GM18909 (cell line): Measurements from ENCODE around the gene ELMOD3.
"Not testable (repeated sequence)": the region's sequence is repeated elsewhere in the genome, so short reads cannot be mapped to it uniquely, and the experiment has no call there.

Experiments
- ATAC-seq: cut with Tn5 transposase; IDR thresholded peaks from one replicate; pipeline ENCODE4 v1.9.1; 2021; ENCODE audit warnings: mild to moderate bottlenecking; ENCODE audit not compliant: unreplicated experiment, poor library complexity

ELMOD3 gene

DNA sequence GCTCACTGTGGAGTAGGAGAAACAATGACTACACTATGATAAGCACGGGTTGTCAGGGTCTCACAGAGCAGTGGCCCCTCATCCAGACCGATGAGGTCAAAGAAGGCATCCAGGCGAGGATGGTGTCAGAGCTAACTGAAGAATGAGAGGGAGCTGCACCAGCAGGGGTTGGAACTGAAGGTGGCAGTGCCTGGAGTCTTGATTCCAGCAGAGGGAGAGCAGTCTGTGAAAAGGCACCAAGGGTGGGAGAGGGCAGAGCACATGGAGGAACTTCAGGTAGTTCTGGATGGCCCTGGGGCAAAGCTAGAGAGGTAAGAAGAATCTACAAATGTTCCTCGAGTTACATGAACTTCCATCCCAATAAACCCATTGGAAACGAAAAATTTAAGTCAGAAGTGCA is 12.6 kb downstream of the ELMOD3 start:
- no peak for ATAC-seq

- no peak for ATAC-seq
Observed at GRCh38 chr2:85368921-85369320, 14.4 kb downstream of the ELMOD3 start.

DNA sequence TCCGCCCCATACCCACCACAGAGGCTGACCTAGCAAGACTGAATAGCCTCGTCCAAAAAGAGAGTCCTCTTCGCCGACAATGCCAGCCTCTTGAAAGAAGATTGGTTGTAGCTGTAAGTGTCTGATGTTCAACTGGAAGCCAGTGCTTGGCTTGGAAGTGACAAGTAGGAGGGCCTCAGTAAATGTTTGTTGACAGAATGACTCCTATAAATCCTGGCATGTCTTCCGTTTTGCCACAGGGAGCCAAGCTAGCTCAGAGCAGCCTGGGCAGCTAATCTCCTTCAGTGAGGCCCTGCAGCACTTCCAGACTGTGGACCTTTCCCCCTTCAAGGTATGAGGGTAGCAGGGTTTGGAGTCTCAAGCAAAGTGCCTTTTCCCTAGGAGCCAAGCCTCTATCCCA is 14.9 kb downstream of the ELMOD3 start:
- ATAC-seq = no peak

DNA sequence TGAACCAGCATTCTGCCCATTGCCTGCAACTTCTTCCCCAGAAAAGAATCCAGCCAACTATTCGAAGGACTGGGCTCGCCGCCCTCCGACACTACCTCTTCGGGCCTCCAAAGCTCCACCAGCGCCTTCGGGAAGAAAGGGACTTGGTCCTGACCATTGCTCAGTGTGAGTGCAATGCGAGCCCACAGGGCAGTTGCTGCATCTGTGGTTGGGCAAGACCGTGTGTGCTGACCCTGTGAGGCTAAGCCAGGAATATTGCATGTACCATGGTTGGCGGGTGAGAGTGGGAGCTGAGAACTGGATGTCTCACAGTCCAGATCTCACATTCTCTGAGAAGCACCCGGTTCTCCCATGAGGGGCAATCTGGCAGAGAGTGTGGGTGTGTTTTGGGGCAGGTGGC is 16.5 kb downstream of the ELMOD3 start:
- no peak for ATAC-seq

GRCh38 chr2:85376291-85377065 is 21.9 kb downstream of the ELMOD3 start:
- ATAC-seq = no peak

- no peak for ATAC-seq
Observed at GRCh38 chr2:85377083-85377482, 22.5 kb downstream of the ELMOD3 start.

- no peak for ATAC-seq
Observed at GRCh38 chr2:85378257-85378656, 23.7 kb downstream of the ELMOD3 start.

GRCh38 chr2:85380048-85380447 is 25.5 kb downstream of the ELMOD3 start:
- no peak for ATAC-seq

DNA sequence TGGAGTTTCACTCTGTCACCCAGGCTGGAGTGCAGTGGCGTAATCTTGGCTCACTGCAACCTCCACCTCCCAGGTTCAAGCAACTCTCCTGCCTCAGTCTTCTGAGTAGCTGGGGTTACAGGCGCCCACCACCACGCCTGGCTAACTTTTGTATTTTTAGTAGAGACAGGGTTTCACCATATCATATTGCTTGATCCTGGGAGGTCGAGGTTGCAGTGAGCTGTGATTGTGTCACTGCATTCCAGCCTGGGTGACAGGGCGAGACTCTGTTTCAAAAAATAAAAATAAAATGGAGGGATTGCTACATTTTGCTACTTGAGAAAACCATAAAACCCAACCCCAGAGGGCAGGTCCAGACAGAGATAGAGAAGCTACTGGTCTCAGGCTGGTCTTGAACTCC is 28.6 kb downstream of the ELMOD3 start:
- not testable (repeated sequence) for ATAC-seq

DNA sequence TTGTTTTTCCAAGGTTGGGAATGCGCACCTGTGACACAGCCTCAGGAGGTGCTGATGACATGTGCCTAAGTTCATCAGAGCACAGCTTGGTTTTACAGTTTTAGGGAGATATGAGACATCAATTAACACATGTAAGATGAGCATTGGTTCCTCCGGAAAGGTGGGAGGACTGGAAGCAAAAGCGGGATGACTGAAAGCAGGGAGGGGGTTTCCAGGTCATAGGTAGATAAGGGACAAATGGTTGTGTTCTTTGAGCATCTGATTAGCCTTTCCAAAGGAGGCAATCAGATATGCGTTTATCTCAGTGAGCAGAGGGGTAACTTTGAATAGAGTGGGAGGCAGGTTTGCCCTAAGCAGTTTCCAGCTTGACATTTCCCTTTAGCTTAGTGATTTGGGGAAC is 29.3 kb downstream of the ELMOD3 start:
- ATAC-seq = no peak

GRCh38 chr2:85385746-85386145 is 31.2 kb downstream of the ELMOD3 start:
- no peak for ATAC-seq

DNA sequence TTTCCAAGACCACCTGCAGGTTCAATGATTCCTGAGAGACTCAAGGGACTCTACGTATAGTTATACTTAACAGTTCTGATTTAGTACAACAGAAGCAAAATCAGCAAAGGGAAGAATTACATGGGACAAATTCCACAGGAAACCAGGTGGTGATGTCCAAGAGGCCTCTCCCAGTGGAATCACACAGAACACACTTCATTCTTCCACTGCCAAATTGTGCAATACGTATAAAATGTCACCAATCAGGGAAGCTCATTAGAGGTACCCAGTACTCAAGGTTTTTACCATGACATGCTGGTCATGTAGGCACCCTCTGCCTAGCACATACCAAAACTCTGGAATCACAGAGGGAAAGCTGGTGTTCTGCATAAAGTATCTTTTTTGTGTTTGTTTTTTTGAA is 33.2 kb downstream of the ELMOD3 start:
- ATAC-seq = no peak

DNA sequence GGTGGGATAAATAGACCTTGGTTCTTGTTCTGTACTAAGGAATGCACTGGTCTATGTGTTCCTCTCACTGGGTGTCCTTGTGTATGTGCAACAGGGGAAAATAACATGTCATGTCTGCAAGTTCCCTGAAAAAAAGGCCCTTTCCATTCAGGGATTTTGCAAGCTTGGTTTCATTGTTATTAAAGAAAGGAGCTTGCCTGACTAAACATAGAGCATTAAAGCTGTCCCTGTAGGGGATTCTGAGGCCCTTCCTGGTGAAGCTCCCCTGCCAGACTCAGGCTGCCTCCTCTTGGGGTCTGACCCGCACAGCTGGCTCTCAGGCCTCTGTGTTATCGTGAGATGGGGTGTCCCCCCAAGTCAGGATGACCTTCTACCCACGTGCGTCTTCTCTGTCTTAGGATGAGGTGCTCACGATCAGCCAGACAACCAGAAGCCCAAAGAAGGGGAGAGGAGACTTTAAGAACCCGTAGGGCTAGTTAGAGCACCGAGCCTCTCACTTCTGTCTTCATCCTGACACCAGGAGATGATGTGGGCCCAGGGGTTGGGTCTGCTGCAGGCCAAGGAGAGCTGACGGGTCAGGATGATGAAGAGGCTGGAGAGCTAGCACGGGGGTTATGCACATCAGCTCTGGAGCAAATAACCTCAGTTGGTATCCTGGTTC is 34.4 kb downstream of the ELMOD3 start:
- ATAC-seq = no peak

DNA sequence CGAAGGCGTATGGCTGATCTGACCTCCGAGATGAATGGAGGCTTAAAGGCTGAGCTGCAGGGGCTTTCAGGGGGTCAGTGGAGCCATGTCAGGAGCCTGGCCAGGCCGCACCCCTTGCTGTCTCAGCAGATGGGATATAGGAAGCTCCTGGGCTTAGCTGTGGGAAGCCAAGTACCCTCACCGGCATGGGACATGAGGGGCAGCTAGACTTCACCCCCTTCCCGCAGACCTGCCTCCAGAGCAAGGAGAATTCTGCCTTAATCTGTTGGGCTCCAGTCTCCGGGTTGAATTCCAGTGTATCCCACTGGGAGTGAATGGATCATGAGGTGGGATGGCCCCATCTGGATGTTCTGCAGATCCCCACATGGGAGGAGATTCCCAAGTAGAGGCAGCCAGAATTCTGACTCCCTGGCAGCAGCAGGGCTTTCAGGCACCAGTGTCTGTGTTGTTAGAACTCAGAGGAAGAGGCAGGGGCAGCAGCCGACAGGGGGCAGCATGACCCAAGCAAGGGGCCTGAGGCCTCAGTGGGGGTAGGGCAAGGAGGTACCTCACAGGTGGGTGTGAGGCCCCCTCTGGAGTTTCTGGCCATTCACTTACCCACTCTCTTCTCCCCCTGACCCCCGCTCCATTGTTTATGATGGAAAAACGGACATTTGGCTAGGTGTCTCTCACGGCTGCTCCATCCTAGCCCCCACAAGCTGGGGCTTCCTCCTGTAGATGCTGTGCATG is 36.5 kb downstream of the ELMOD3 start:
- no peak for ATAC-seq

GRCh38 chr2:85393836-85394235 is 39.3 kb downstream of the ELMOD3 start:
- no peak for ATAC-seq

DNA sequence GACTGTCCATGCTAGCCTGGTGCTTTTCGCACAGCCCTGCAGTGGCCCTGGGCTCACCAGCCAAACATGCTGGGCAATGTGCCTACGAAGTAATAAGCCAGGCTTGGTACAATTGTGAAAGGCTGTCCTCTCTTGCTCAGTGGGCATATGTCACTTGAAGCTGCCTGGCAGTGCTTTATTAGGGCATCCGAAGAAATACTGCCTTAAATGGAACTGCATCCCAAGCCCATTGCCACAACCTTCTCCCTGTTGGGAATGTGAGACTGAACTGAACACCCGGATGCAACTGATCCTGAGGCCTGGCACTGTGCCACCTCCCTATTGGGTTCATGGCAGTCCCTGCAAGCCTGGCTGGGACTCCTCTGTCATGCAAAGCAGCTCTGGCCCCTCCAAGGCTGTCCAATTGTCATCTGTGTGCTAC is 39.7 kb downstream of the ELMOD3 start:
- no peak for ATAC-seq

DNA sequence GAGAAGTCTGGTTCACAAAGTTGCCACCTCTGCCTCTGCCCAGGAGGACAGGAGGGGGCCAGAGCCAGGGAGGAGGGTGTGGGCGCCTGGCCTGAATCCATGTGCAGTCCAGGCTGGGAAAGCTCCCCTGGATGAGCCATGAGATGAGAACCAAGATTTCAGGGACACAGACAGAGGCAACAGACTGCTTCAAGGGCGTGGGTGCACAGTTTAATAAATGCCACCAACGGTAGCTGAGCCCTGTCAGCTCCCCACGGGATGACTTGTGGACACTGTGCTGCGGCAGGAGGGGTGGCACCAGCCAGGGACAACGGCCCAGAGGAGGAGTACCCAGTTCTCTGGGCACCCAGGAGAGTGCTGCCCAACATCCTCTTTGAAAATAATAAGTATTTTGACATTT is 40.4 kb downstream of the ELMOD3 start:
- ATAC-seq = no peak

DNA sequence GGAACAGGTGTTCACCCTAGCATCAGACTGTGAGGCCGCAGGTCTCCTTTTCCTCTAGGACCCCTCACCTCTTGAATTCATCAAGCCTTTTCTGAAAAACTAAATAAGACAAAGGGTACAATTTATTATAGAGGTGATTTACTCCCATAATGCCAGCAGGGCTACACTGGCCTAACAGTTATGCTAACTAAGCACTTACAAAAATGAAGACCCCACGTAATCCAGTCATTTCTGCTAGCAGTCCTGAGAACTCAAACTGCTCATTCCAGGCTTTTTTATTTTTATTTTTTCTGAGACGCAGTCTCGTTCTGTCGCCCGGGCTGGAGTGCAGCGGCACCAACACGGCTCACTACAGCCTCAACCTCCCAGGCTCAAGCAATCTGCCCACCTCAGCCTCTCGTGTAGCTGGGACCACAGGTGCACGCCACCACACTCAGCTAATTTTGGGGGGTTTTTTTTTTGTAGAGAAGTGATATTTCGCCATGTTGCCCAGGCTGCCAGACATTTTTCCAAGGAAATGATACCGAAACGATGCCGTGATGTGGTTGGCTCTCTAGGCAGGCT is 41.4 kb downstream of the ELMOD3 start:
- no peak for ATAC-seq

DNA sequence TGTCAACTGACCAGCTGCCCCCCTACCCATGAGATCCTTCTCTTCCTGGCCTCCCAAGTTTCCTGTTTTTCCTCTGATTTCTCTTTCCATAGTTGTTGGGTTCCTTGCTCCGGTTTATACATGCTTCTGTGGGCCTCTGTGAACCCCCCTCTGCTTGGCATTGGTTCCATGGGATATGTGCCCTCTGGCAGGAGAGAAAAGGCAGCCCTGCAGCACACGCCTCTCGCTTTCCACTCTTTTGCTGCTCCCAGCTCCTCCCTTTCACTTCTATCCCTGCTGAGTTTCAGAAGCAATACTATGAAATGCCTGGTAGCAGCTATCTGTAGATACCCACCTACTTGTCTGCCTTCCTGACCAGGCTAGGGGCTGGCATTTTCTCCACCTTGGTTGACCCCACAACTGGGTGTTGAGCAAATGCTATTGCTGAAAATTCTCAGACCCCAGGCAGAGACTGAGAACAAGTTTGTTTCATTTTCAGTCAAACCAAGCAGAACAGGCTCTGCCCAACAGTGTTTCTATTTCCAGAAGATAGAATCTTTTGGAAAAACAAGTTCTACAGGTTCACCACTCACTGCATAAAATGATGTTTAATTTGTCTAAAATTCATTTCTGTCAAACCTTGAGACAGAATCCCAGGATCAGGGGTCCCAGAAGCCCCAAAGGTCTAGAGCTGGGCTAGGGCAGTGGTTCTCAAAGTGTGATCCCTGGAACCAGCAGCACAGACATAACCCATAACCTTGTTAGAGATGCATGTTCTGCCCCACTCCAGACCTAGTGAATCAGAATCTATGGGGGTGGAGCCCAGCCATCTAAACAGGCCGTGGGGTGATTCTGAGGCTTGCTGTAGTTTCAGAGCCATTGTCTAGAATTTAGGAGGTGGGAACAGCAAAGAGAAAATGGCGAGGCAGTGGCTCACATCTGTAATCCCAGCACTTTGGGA is 42.2 kb downstream of the ELMOD3 start:
- ATAC-seq = no peak

DNA sequence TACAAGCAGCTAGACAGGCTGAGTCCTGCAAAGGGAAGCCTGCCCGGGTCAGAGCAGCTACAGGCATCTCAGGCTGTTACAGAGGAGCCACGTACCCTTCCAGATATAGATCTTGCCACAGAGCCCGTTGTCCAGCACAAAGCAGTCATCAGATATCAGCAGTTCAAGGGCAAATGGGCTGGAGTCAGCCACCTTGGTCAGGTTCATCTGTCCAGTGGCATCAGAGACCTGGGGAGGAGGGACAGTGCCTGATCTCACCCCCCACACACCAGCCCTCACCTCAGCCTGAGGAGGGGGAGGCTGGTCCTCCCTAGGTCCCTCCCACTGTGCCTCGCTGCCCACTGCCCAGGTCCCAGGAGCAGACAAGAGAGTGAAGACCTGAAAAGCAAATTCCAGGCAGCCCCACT is 43.4 kb downstream of the ELMOD3 start:
- no peak for ATAC-seq
